ENCODE data around the gene GRID2.

The GRID2 gene

GRCh38 chr4:93466446-93466845, 1162.7 kb downstream of the GRID2 start:
- no peak overlapping the region for H2BK12ac ChIP-seq (ENCODE audit: low read length)
- no peak overlapping the region for H4K91ac ChIP-seq (ENCODE audit: low read depth, low read length)
- H3K79me2 ChIP-seq (ENCODE audit: control insufficient read depth, insufficient read depth, low read length, poor library complexity) = no peaks in the 10 kb centered on the region
- H3K27ac ChIP-seq (ENCODE audit: low read depth, low read length) = no peak overlapping the region
- H2BK120ac ChIP-seq (ENCODE audit: insufficient read depth, low read length, poor library complexity) = no peak overlapping the region
- no peaks in the 10 kb centered on the region for H3K36me3 ChIP-seq (ENCODE audit: control insufficient read depth in 1 of 2, insufficient read depth in 2 of 2, low read length in 2 of 2)
- H3K79me1 ChIP-seq (ENCODE audit: low read length) = no peaks in the 10 kb centered on the region
- H4K12ac ChIP-seq (ENCODE audit: low read depth, low read length) = no peak overlapping the region
- no CpG with 5 or more reads among the region's 2 CpGs for WGBS (ENCODE audit: extremely low coverage, insufficient coverage, insufficient read length)
- H2AFZ ChIP-seq (ENCODE audit: insufficient read depth, low read length, poor library complexity) = no peak overlapping the region
- no peak overlapping the region for H3K4ac ChIP-seq (ENCODE audit: low read depth, low read length)
- no peak overlapping the region for H3K18ac ChIP-seq (ENCODE audit: low read length)
- no peak overlapping the region for H3K4me3 ChIP-seq (ENCODE audit: low read depth, low read length)
- no peak overlapping the region for H3K23ac ChIP-seq (ENCODE audit: low read length)
- no peak overlapping the region for H3K9ac ChIP-seq (ENCODE audit: low read length)
- H3K4me1 ChIP-seq (ENCODE audit: control insufficient read depth in 1 of 2, insufficient read depth in 2 of 2, low read length in 2 of 2) = no peaks in the 10 kb centered on the region
- no peak overlapping the region for H2AK5ac ChIP-seq (ENCODE audit: low read length)
- H4K8ac ChIP-seq (ENCODE audit: low read depth, low read length) = no peak overlapping the region
- no peaks in the 10 kb centered on the region for H3K27me3 ChIP-seq (ENCODE audit: insufficient read depth, low read length)
- H3K9me3 ChIP-seq (ENCODE audit: insufficient read depth, low read depth, low read length) = no peaks in the 10 kb centered on the region
- no peak overlapping the region for H2BK5ac ChIP-seq (ENCODE audit: low read depth, low read length, poor library complexity)
- DNase-seq = no peak
- H3K4me2 ChIP-seq (ENCODE audit: low read length) = no peak overlapping the region
- no peak overlapping the region for H3K14ac ChIP-seq (ENCODE audit: low read length)

- Histone ChIP-seq H3K23ac (ENCODE audit: low read length) (no peak overlapping the region), H3K36me3 (ENCODE audit: control insufficient read depth in 1 of 2, insufficient read depth in 2 of 2, low read length in 2 of 2) (no peaks in the 10 kb centered on the region), H3K4me2 (ENCODE audit: low read length) (no peak overlapping the region), H4K8ac (ENCODE audit: low read depth, low read length) (no peak overlapping the region), H2BK5ac (ENCODE audit: low read depth, low read length, poor library complexity) (no peak overlapping the region), H3K18ac (ENCODE audit: low read length) (no peak overlapping the region), H2AFZ (ENCODE audit: insufficient read depth, low read length, poor library complexity) (no peak overlapping the region), H3K79me1 (ENCODE audit: low read length) (no peaks in the 10 kb centered on the region), H3K9ac (ENCODE audit: low read length) (no peak overlapping the region), H2BK12ac (ENCODE audit: low read length) (no peak overlapping the region), H3K4ac (ENCODE audit: low read depth, low read length) (no peak overlapping the region), H4K12ac (ENCODE audit: low read depth, low read length) (no peak overlapping the region), H2AK5ac (ENCODE audit: low read length) (no peak overlapping the region), H3K27me3 (ENCODE audit: insufficient read depth, low read length) (no peaks in the 10 kb centered on the region), H3K4me1 (ENCODE audit: control insufficient read depth in 1 of 2, insufficient read depth in 2 of 2, low read length in 2 of 2) (no peaks in the 10 kb centered on the region), H3K14ac (ENCODE audit: low read length) (no peak overlapping the region), H3K79me2 (ENCODE audit: control insufficient read depth, insufficient read depth, low read length, poor library complexity) (no peaks in the 10 kb centered on the region), H3K4me3 (ENCODE audit: low read depth, low read length) (no peak overlapping the region), H3K9me3 (ENCODE audit: insufficient read depth, low read depth, low read length) (no peaks in the 10 kb centered on the region), H3K27ac (ENCODE audit: low read depth, low read length) (no peak overlapping the region), H4K91ac (ENCODE audit: low read depth, low read length) (no peak overlapping the region), H2BK120ac (ENCODE audit: insufficient read depth, low read length, poor library complexity) (no peak overlapping the region)
- no CpG with 5 or more reads among the region's 1 CpG for WGBS (ENCODE audit: extremely low coverage, insufficient coverage, insufficient read length)
- no peak for DNase-seq
Measured at GRCh38 chr4:93467484-93468155, 1163.9 kb downstream of the GRID2 start.

- Histone ChIP-seq H3K36me3 (ENCODE audit: control insufficient read depth in 1 of 2, insufficient read depth in 2 of 2, low read length in 2 of 2) (no peaks in the 10 kb centered on the region), H3K79me1 (ENCODE audit: low read length) (no peaks in the 10 kb centered on the region), H3K4ac (ENCODE audit: low read depth, low read length) (no peak overlapping the region), H3K27ac (ENCODE audit: low read depth, low read length) (no peak overlapping the region), H3K4me3 (ENCODE audit: low read depth, low read length) (no peak overlapping the region), H3K18ac (ENCODE audit: low read length) (no peak overlapping the region), H3K4me2 (ENCODE audit: low read length) (no peak overlapping the region), H4K91ac (ENCODE audit: low read depth, low read length) (no peak overlapping the region), H3K27me3 (ENCODE audit: insufficient read depth, low read length) (no peaks in the 10 kb centered on the region), H3K79me2 (ENCODE audit: control insufficient read depth, insufficient read depth, low read length, poor library complexity) (no peaks in the 10 kb centered on the region), H4K8ac (ENCODE audit: low read depth, low read length) (no peak overlapping the region), H2BK12ac (ENCODE audit: low read length) (no peak overlapping the region), H3K23ac (ENCODE audit: low read length) (no peak overlapping the region), H3K9ac (ENCODE audit: low read length) (no peak overlapping the region), H2BK120ac (ENCODE audit: insufficient read depth, low read length, poor library complexity) (no peak overlapping the region), H2AFZ (ENCODE audit: insufficient read depth, low read length, poor library complexity) (no peak overlapping the region), H3K14ac (ENCODE audit: low read length) (no peak overlapping the region), H2BK5ac (ENCODE audit: low read depth, low read length, poor library complexity) (no peak overlapping the region), H3K4me1 (ENCODE audit: control insufficient read depth in 1 of 2, insufficient read depth in 2 of 2, low read length in 2 of 2) (no peaks in the 10 kb centered on the region), H4K12ac (ENCODE audit: low read depth, low read length) (no peak overlapping the region), H2AK5ac (ENCODE audit: low read length) (no peak overlapping the region), H3K9me3 (ENCODE audit: insufficient read depth, low read depth, low read length) (no peaks in the 10 kb centered on the region)
- WGBS (ENCODE audit: extremely low coverage, insufficient coverage, insufficient read length) = no CpG with 5 or more reads among the region's 3 CpGs
- no peak for DNase-seq
Measured at GRCh38 chr4:93469560-93469959, 1165.8 kb downstream of the GRID2 start.

- Histone ChIP-seq H3K9me3 (ENCODE audit: insufficient read depth, low read depth, low read length) (no peaks in the 10 kb centered on the region), H2AFZ (ENCODE audit: insufficient read depth, low read length, poor library complexity) (no peak overlapping the region), H3K4me1 (ENCODE audit: control insufficient read depth in 1 of 2, insufficient read depth in 2 of 2, low read length in 2 of 2) (no peaks in the 10 kb centered on the region)
Measured at GRCh38 chr4:93475730-93476129, 1172.0 kb downstream of the GRID2 start.

More at GRCh38 chr4:93475730-93476129, 1172.0 kb downstream of the GRID2 start:
- H3K18ac ChIP-seq (ENCODE audit: low read length) = no peak overlapping the region
- no peak overlapping the region for H2BK5ac ChIP-seq (ENCODE audit: low read depth, low read length, poor library complexity)
- H2BK120ac ChIP-seq (ENCODE audit: insufficient read depth, low read length, poor library complexity) = no peak overlapping the region
- no peak overlapping the region for H3K9ac ChIP-seq (ENCODE audit: low read length)
- H4K8ac ChIP-seq (ENCODE audit: low read depth, low read length) = no peak overlapping the region
- H2BK12ac ChIP-seq (ENCODE audit: low read length) = no peak overlapping the region
- no peaks in the 10 kb centered on the region for H3K79me1 ChIP-seq (ENCODE audit: low read length)
- no peak for DNase-seq
- no peak overlapping the region for H2AK5ac ChIP-seq (ENCODE audit: low read length)
- no peaks in the 10 kb centered on the region for H3K36me3 ChIP-seq (ENCODE audit: control insufficient read depth in 1 of 2, insufficient read depth in 2 of 2, low read length in 2 of 2)
- no peak overlapping the region for H4K12ac ChIP-seq (ENCODE audit: low read depth, low read length)
- no peak overlapping the region for H3K4me3 ChIP-seq (ENCODE audit: low read depth, low read length)
- H3K4ac ChIP-seq (ENCODE audit: low read depth, low read length) = no peak overlapping the region
- WGBS (ENCODE audit: extremely low coverage, insufficient coverage, insufficient read length) = no CpG with 5 or more reads among the region's 2 CpGs
- no peak overlapping the region for H3K23ac ChIP-seq (ENCODE audit: low read length)
- H3K4me2 ChIP-seq (ENCODE audit: low read length) = no peak overlapping the region
- H3K27ac ChIP-seq (ENCODE audit: low read depth, low read length) = no peak overlapping the region
- H4K91ac ChIP-seq (ENCODE audit: low read depth, low read length) = no peak overlapping the region
- H3K79me2 ChIP-seq (ENCODE audit: control insufficient read depth, insufficient read depth, low read length, poor library complexity) = no peaks in the 10 kb centered on the region
- no peak overlapping the region for H3K14ac ChIP-seq (ENCODE audit: low read length)
- no peaks in the 10 kb centered on the region for H3K27me3 ChIP-seq (ENCODE audit: insufficient read depth, low read length)

Data from trophoblast cell (in vitro differentiated cells and primary cell).